IPS-20b (cell line): ENCODE results near the gene FBLL1.
"Not testable (repeated sequence)": the region's sequence is repeated elsewhere in the genome, so short reads cannot be mapped to it uniquely, and the experiment has no call there.

Experiments
- H3K27ac ChIP-seq: one replicate; pipeline ENCODE4 v1.5.1; 2013; ENCODE audit warnings: low read length
- H3K27me3 ChIP-seq: 2 replicates; pipeline ENCODE4 v1.6.1; 2013; ENCODE audit warnings: mild to moderate bottlenecking, low read length, inconsistent platforms; ENCODE audit not compliant: insufficient read depth
- H3K36me3 ChIP-seq: 2 replicates; pipeline ENCODE4 v1.6.1; 2013; ENCODE audit warnings: low read depth, mild to moderate bottlenecking, inconsistent platforms, low read length, moderate library complexity; ENCODE audit not compliant: insufficient read depth
- H3K4me1 ChIP-seq: 2 replicates; pipeline ENCODE4 v1.6.1; 2013; ENCODE audit warnings: mild to moderate bottlenecking, control low read depth, inconsistent platforms, low read length, moderate library complexity; ENCODE audit not compliant: insufficient read depth
- H3K4me3 ChIP-seq: 2 replicates; pipeline ENCODE4 v1.5.1; 2013; ENCODE audit warnings: mild to moderate bottlenecking, low read length, inconsistent platforms
- H3K9ac ChIP-seq: 2 replicates; pipeline ENCODE4 v1.6.1; 2013; ENCODE audit warnings: low read depth, mild to moderate bottlenecking, inconsistent platforms, low read length, moderate library complexity
- H3K9me3 ChIP-seq: 2 replicates; pipeline ENCODE4 v1.6.1; 2013; ENCODE audit warnings: mild to moderate bottlenecking, low read depth, low read length, inconsistent platforms; ENCODE audit not compliant: insufficient read depth

The FBLL1 gene

DNA sequence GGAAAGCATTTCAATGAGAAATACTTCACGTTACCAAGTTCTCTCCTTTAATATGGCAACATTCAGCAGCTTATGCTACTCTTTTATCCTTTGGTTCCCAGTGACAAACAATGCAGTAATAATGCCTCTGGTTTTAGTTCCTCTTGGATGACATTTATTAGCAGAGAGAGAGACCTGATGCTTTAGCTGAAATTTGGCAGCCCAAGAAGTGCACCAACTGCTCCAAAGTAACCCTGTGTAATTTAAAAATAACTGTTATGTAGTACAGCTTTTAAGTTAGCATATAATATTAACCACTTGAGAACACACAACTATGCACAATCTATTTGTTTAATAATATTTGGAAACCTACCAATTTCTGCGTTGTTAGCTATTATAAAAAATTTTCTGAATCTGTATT, 28.3 kb downstream of the FBLL1 start:
- H3K36me3 ChIP-seq, result peaks cover 97% of the 10 kb centered on the region
- H3K27me3 ChIP-seq, result no peaks in the 10 kb centered on the region
- H3K27ac ChIP-seq, result no peak overlapping the region
- H3K4me3 ChIP-seq, result no peak overlapping the region
- H3K9ac ChIP-seq, result no peak overlapping the region
- no peaks in the 10 kb centered on the region for H3K4me1 ChIP-seq
- H3K9me3 ChIP-seq, result no peaks in the 10 kb centered on the region

DNA sequence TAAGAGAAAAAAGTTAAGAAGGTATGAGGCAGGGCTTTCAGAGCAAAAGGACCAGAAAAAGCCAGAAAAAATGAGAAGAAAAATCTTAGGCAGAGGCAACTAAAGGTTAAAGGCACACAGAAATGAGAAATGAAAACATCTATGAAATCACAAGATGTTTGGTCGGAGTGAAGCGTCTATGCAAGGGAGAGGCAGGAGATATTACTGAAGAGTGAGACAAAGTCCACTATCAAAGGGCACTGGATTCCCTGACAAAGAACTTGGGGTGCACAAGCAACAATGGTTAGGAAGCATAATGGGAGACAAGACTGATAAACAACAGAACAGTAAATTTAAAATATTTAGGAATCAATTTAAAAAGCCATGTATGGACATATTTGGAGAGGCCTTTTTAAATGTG, 33.2 kb downstream of the FBLL1 start:
- Histone ChIP-seq H3K36me3 (peaks cover 91% of the 10 kb centered on the region), H3K27me3 (no peaks in the 10 kb centered on the region), H3K4me1 (no peaks in the 10 kb centered on the region), H3K4me3 (no peak overlapping the region), H3K27ac (no peak overlapping the region), H3K9me3 (no peaks in the 10 kb centered on the region), H3K9ac (no peak overlapping the region)

DNA sequence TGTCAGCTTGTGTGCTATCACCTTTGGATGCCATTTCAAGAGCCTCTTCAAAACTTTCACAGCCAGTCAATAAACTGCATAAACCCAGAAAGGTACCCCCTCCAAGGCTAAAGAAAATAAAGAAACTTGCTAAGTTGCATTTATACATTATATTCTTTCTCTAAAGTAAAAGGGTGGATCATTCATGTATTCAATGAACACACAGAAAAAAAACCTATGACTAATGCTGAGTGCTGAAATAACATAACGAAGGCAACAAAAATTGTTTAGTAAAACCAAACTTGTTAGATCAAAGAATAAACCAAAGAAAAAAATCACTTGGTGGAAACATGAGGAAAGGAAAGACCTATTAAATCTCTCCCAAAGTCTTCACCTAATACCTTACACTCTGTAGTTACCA, 34.9 kb downstream of the FBLL1 start:
- peaks cover 91% of the 10 kb centered on the region for H3K36me3 ChIP-seq
- no peak overlapping the region for H3K9ac ChIP-seq
- H3K4me3 ChIP-seq, result no peak overlapping the region
- no peaks in the 10 kb centered on the region for H3K4me1 ChIP-seq
- no peak overlapping the region for H3K27ac ChIP-seq
- H3K9me3 ChIP-seq, result no peaks in the 10 kb centered on the region
- H3K27me3 ChIP-seq, result no peaks in the 10 kb centered on the region

DNA sequence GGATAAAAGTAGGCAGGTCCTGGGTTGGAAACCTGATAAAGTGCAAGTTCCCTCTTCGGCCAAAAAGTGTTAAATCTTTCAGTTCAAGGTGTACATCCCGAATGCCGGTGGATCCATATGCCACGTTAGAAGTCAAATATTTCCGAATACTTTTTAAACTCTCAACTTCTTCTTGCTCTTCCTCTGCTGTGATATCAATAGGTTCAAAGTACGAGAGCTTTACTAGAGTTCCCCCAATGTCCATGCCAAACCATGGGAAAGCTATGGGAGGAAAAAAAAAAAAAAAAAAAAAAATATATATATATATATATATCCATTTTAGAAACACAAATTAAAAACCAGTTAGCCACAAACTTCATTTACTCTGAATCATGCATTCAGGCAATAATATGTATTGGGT, 39.6 kb downstream of the FBLL1 start:
- H3K4me3 ChIP-seq, result no peak overlapping the region
- H3K27me3 ChIP-seq, result no peaks in the 10 kb centered on the region
- no peaks in the 10 kb centered on the region; the same call in 1 of the 2 replicates for H3K4me1 ChIP-seq
- H3K9ac ChIP-seq, result no peak overlapping the region
- H3K9me3 ChIP-seq, result no peaks in the 10 kb centered on the region
- H3K27ac ChIP-seq, result no peak overlapping the region
- H3K36me3 ChIP-seq, result peaks cover 48% of the 10 kb centered on the region

DNA sequence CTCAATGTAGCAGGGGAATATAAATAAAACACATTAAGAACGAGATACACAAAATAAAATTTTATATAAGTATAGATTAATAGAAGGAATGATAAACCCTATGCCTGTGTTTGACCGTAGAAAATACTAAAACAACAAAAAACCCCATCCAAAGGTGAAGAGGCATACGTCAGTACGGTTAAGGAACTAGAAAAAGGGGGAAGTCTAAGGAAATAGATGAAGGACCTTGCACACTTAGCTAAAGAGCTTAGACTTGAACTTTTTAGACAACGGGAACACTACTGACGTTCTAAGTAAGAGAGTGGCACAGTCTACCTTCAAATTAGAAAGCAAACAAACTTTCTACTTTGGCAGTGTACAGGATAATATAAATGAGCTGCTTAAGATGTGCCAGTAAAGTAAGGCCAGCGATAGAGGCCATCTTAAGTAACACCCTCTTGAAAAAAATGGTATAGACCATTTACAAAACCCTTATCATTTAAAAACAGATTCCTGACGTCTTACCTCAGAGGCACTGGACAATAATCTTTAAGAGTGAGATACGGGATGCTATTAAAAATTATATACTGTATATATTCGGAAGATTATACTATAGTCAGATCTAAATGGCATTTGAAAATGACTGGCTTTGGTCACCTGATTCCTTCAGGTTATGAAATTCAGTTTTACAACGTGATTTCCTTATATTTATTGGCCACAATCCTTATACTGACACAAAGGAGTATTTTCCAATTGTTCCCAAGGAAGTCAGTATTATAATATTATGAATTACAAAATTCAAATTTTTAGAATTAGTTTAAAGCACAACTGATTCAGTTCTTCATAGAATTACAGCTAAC, 41.6 kb downstream of the FBLL1 start:
- Histone ChIP-seq H3K27ac (no peak overlapping the region), H3K36me3 (peaks cover 34% of the 10 kb centered on the region), H3K9ac (no peak overlapping the region), H3K4me1 (peaks cover 4% of the 10 kb centered on the region; the same call in 1 of the 2 replicates), H3K27me3 (no peaks in the 10 kb centered on the region), H3K9me3 (no peaks in the 10 kb centered on the region), H3K4me3 (no peak overlapping the region)

DNA sequence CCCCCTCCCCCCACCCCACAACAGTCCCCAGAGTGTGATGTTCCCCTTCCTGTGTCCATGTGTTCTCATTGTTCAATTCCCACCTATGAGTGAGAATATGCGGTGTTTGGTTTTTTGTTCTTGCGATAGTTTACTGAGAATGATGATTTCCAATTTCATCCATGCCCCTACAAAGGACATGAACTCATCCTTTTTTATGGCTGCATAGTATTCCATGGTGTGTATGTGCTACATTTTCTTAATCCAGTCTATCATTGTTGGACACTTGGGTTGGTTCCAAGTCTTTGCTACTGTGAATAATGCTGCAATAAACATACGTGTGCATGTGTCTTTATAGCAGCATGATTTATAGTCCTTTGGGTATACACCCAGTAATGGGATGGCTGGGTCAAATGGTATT, 44.6 kb downstream of the FBLL1 start:
- H3K36me3 ChIP-seq, result peaks cover 21% of the 10 kb centered on the region

DNA sequence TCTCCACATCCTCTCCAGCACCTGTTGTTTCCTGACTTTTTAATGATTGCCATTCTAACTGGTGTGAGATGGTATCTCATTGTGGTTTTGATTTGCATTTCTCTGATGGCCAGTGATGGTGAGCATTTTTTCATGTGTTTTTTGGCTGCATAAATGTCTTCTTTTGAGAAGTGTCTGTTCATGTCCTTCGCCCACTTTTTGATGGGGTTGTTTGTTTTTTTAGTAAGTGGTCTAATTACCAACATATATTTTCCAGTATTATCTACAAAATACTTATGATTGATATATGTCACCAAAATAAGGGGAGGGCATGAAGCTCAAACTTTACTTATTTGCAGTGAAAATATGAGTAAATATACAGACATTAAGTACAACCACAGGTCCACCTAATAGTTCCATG, 45.1 kb downstream of the FBLL1 start:
- not testable (repeated sequence) for H3K27me3 ChIP-seq, H3K27ac ChIP-seq, H3K4me3 ChIP-seq, H3K9me3 ChIP-seq, H3K9ac ChIP-seq
- Histone ChIP-seq H3K4me1 (peaks cover 19% of the 10 kb centered on the region), H3K36me3 (peaks cover 20% of the 10 kb centered on the region)

More for the DNA sequence above, 44.6 kb downstream of the FBLL1 start:
- H3K27ac ChIP-seq, H3K4me3 ChIP-seq, H3K27me3 ChIP-seq, H3K9me3 ChIP-seq, H3K9ac ChIP-seq: not testable (repeated sequence)
- peaks cover 19% of the 10 kb centered on the region for H3K4me1 ChIP-seq

DNA sequence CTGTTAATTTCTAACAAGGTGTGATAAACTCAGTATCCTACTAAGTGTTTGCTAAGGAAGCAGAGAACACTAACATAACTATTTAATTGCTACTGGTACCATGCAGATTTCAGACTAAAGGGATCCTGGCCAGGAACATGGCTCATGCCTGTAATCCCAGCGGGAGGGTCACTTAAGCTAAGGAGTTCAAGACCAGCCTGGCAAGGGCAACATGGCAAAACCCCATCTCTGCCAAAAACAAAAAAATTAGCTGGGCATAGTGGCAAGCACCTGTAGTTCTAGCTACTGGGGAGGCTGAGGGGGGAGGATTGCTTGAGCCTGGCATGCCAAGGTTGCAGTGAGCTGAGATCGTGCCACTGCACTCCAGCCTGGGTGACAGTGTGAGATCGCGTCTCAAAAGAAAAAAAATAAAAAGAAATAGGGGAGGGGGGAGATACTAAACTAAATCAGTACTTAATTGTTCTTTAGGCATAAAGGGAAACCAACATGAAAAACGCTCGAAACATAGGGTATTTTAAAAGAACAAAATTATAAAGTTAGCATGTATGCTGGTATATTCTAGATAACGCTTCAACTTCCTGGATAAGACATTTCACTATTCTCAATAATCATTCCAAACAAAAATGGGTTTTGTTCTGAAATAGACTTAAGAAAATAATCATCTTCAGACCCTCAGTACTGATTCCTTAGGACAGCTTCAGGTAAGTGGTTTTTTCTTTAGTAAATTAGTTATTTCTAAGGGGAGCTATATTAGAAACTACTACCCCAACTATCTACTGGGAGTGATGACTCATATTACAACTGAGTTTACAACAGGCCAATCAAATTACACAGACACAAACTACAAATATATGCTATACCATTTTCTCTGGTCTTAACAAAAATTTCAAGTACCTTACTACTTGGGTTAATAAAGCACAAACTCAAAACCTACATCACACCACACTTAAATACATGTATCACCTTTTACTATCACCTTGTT, 46.6 kb downstream of the FBLL1 start:
- H3K4me1 ChIP-seq, result peaks cover 29% of the 10 kb centered on the region
- no peak overlapping the region for H3K9ac ChIP-seq
- no peaks in the 10 kb centered on the region for H3K27me3 ChIP-seq
- peak overlapping the region; percentile 45; the same call in 1 of the 2 replicates for H3K4me3 ChIP-seq
- no peak overlapping the region for H3K27ac ChIP-seq
- peaks cover 16% of the 10 kb centered on the region; the same call in 1 of the 2 replicates for H3K36me3 ChIP-seq
- H3K9me3 ChIP-seq, result no peaks in the 10 kb centered on the region

DNA sequence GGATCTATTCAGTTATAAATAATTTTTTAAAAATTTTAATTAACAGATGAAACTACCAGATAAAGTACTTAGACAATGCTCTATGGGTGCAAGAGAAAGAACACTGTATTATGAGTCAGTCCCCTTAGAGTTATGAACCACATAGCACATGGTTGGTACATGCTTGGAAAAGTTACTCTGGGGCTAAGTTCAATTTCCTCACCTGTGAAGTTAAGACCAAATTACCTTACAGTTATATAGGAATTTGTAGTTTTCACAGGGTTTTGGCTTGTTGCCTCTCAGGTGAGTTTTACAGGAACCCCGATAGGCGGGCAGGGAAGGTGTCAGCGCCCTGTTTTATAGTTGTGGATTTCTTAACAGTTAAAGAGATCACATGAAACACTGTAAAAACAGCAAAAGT, 48.9 kb downstream of the FBLL1 start:
- Histone ChIP-seq H3K9me3 (no peaks in the 10 kb centered on the region), H3K9ac (peak overlapping the region; percentile 95; the same call in 1 of the 2 replicates), H3K27me3 (no peaks in the 10 kb centered on the region), H3K27ac (no peak overlapping the region), H3K4me3 (peak overlapping the region; percentile 90), H3K4me1 (peaks cover 31% of the 10 kb centered on the region; the same call in 1 of the 2 replicates), H3K36me3 (peaks cover 16% of the 10 kb centered on the region; the same call in 1 of the 2 replicates)

DNA sequence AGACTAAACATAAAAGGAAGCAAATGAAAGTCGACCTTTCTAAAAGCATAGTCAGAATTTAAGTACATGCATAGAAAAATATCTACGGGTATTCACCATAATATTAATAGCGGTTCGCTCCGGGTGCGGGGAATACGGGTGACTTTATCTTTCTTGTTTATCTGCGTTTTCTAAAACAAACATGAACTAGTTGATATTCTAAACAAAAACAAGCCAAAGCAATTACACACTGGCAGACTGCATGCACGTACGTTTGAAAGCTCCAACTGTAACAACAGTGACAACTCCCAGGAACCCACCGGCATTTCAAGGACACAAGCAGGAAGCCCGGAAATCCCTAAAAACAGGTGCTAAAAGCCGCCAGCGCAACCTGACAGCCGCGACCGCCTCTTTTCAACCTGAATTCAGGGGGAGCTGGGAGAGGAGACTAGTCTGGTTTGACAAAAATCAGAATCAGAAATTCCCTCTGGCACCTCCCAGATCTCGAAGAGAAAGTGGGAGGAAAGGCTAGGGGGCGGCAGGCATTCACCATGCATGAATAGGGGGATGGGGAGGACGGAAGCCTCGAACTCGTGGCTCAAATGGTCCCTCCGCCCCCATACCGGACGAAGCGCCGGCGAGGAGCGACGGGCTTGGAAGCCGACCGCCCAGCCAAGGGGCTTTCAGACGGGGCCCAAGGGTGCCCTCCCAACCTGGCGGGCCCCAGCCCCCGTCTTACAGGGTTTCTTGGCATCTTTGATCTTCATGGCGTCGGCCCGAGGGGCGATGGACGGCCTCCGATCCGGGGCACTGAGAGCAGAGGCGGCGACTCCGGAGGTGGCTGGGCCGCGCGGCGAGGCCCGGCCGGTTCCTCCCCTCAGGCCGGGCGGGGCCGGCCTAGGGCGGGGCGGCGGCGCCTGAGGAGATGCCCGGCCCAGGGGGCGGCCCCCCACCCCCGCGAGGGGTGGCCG, 49.7 kb downstream of the FBLL1 start, which contains the start of gene PANK3:
Gene PANK3 (minus strand): TSS at position 831 of the 950 bp plus-strand sequence. CDS start 85 bp downstream, at position 746.
- Histone ChIP-seq H3K9me3 (no peaks in the 10 kb centered on the region), H3K4me3 (peak within 1 kb of the TSS; percentile 90), H3K4me1 (peaks cover 31% of the 10 kb centered on the region; the same call in 1 of the 2 replicates), H3K36me3 (peaks cover 16% of the 10 kb centered on the region; the same call in 1 of the 2 replicates), H3K27ac (peak within 1 kb of the TSS; percentile 88), H3K27me3 (no peaks in the 10 kb centered on the region), H3K9ac (peak within 1 kb of the TSS; percentile 95)
